CD1c-positive myeloid dendritic cell (primary cell): ENCODE results near the gene ZNHIT1.
A peak's percentile ranks its signal among the peaks of the same experiment; 100 is the strongest.
"Not testable (repeated sequence)": the region's sequence is repeated elsewhere in the genome, so short reads cannot be mapped to it uniquely, and the experiment has no call there.

Experiments
- DNase-seq: peaks from one replicate; pipeline ENCODE4 v3.0.0-alpha.2; 2016; ENCODE audit errors: extremely low spot score

The ZNHIT1 gene

DNA sequence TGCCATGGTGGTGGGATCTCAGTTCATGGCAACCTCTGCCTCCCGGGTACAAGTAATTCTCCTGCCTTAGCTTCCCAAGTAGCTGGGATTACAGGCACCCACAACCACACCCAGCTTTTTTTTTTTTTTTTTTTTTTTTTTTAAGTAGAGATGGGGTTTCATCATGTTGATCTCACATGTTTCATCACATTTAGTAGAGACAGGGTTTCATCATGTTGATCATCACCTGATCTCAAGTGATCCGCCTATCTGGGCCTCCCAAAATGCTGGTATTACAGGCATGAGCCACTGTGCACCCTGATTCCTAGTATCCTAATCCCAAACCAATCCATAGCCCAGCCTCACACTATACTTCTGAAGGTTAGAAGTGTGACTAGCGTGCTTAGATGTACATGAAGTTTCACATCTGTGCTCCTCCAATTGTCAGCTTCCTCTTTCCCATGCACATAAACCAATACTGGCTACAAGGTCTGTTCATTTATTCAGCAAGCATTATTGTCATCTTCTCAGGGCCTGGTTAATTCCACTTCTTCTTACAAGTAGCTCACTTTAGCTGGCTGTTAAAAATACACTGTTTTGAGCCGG, 31.0 kb upstream of the ZNHIT1 start:
- peak; percentile 66 for DNase-seq

DNA sequence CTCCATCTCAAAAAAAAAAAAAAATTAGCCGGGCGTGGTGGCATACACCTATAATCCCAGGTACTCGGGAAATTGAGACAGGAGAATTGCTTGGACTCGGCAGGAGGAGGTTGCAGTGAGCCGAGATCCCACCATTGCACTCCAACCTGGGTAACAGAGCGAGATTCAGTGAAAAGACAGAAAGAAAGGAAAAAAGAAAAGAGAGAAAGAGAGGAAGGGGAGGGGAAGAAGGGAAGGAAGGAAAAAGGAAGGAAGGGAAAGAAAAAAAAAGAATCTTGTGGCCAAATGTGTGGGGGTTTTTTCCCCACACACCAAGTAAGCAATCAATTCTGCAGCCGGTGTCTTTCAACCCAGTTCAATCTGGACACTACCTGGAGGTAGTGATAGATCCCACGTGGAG, 28.9 kb upstream of the ZNHIT1 start:
- DNase-seq, result no peak

DNA sequence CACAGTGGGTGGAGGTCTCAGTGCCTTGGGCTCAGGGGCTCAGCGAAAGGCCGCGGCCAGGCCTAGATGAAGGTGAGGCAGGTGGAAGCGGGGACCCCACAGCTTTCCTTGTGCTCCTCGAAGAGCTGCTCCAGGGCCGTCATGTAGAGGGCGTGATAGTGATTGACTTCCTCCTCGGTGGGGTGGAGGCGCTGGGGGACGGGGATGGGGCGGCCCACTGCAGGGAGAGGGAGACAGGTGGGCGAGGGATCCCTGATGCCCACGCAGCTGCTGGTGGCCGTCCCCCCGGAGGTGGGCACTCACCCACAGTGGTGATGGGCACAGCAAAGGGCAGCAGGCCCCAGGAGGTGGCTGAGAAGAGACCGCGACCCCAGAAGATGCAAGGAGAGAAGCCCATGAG, 22.1 kb upstream of the ZNHIT1 start:
- DNase-seq, result no peak

DNA sequence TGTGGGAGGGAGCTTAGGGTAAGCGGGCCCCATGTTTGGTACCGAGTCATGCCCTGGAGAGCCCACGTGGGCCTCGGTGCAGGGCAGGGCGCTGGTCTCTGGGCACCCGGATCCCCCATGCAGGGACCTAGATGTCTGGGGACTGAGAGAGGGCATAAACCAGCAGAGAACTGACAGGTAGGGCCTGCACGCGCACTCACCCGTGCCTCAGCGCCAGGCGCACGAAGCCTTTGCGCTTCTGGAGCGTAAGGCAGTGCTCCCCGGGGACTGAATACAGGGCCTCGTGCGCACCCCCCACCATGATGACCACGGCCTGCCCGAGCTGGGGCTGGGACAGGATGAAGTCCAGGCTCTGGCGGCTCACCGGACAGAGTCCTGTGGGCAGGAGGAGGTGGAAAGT, 20.0 kb upstream of the ZNHIT1 start:
- DNase-seq, result no peak

DNA sequence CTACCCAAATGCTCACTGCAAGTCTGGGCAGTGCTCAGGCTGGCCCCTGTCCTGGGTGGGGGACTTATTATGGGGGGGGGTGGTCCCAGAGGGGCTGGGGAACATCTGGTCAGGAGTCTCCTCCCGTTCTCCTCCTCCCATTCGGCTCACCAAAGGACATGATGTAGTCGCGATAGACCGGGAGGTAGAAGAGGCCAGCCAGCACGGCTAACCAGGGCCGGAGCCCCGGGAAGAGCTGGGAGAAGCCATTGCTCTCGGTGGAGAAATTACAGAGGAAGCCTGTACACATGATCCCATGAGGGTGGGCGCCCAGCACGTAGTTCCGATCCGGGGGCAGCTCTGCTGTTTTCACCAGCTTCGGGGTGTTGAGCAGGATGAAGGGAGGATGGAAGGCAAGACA, 19.5 kb upstream of the ZNHIT1 start:
- DNase-seq, result no peak

DNA sequence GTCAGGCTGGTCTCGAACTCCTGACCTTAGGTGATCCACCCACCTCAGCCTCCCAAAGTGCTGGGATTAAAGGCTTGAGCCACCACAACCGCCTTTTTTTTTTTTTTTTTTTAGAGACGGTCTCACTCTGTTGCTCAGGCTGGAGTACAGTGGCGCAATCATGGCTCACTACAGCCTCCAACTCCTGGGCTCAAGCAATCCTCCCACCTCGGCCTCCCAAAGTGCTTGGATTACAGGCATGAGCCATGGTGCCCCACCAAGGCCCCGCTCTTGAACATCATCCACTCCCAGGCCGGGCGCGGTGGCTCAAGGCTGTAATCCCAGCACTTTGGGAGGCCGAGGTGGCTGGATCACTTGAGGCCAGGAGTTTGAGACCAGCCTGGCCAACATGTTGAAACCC, 18.4 kb upstream of the ZNHIT1 start:
- not testable (repeated sequence) for DNase-seq

DNA sequence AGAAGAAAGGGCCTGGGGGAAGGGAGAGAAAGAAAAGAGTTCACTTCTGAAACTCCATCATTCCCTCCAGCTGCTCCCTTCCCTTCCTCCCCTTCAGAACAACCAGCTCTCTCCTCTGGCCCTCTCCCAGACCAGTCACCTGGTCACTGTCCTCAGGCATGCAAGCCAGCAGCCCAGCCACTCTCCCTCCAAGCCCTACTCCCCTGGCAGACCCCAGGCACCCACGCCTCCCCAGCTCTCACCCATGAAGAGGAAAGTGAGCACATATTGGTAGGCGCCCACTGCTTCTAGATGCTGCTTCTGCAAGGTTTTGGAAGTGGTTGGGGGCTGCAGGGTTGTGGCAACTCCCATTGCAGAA, 17.5 kb upstream of the ZNHIT1 start:
- no peak for DNase-seq

DNA sequence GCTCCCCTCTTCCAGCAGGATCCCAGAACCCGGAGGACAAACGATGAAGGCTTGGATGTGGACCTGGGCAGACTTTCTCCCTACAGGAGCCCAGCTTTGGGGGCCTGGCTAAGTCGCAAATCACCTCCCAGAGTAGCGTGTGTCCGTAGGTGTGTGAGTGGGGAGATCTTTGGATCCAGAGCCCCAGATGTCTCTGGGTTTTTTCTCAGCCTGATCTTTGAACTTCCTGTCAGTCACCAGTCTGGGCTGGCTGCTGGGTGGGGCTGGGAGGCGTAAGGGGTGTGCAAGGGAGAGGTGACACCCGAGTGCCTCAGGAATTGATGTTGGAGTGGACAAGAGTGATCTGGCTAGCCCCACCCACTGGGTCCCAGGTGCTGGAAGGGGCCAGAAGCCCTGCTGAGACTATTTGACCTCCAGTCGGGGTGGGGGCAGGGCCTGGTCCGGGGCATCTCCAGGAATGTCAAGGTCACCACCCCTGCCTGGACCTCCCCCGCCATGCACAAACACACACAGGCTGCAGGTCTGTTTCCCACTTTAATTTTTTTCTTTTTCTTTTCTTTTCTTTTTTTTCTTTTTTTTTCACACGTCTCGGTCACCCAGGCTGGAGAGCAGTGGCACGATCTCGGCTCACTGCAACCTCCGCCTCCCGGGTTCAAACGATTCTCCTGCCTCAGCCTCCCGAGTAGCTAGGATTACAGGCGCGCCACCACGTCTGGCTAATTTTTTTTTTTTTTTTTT, 16.9 kb upstream of the ZNHIT1 start, which contains the start of gene MOGAT3:
Gene MOGAT3 (minus strand): TSS at position 175 of the 738 bp plus-strand sequence. CDS start 182 bp downstream, outside the sequence.
- no peak for DNase-seq

DNA sequence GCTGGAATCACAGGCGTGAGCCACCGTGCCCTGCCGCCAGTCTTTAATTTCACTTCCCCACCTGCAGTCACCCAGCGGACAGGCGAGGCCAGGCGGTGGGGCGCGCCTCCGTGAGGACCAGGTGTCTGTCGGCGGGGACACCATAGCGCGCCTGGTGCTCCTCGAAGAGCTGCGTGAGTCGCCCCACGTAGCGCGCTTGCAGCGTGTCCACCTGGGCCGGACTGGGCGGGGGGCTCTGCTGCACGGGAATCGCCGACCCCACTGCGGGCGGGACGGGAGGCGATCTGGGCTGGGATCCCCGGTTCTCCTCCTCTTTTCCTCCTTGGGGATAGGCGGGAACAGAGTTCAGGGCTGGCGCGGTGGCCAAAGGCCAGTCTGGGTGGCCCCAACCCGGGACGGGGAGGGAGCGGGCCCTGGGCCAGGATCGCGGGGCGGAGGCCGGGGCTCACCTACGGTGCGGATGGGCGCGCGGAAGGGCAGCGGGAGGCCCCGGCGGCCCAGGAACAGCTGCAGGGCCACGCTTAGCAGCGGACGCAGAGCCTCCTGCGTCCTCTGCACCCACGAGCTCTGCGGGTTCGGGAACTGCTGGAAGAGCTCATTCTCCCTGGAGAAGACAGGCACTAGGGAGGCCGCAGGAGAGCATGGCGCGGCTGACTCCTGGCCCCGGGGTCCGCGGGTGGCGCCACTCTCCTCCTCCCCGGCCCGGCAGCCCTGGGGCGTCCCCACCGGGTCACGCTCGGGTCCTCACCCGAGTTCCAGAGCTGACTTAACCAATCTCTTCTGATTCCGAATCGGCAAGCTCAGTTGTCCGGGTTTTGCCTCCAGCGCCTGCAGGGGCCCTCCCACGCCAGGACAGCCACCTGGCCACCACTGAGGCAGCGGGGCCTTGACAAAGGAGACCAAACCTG, 16.0 kb upstream of the ZNHIT1 start:
- DNase-seq, result no peak

DNA sequence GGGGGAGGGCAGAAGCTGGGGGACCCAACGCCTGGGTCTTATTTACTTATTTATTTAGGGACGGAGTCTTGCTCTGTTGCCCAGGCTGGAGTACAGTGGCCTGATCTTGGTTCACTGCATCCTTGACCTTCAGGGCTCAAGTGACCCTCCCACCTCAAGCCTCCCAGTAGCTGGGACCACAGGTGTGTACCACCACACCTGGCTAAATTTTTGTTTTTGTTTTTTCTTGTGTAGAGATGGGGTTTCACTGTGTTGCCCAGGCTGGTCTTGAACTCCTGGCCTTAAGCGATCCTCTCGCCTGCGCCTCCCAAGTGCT, 15.4 kb upstream of the ZNHIT1 start:
- DNase-seq, result no peak

DNA sequence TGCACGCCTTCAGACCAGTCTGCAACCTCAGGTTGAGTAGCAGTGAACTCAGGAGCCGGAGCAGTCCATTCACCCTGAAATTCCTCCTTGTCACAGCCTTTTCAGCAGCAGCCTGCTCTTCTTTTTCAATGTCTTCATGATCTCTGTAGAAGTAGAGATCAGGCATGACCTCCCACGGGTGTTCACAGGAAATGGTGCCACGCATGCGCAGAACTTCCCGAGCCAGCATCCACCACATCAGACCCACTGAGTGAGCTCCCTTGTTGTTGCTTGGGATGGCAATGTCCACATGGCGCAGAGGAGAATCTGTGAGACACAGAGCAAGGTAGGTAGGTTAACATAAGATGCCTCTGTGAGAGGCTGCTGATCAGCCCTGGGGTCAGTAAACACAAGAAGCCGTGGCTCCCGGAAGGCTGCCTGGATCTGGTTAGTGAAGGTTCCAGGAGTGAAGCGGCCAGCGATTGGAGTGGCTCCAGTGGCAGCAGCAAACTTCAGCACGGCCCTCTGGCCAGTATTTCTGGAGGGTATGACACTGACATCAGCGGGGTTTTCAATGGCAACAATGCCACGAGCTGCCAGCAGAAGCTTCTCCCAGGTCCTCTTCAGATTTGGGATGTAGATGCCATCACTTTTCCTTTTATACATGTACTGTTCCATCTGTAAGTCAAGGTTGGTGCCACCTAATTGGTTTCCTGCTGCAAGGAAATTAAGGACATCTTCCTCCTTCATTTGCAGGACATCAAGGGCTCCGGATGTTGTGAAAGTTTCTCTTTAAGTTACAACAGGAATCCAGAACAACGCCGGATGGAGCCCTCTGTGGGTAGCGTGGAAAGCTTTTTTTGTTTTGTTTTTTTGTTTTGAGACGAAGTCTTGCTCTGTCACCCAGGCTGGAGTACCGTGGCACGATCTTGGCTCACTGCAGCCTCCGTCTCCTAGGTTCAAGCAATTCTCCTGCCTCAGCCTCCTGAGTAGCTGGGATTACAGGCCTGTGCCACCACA, 13.9 kb upstream of the ZNHIT1 start:
- DNase-seq, result peak; percentile 68

DNA sequence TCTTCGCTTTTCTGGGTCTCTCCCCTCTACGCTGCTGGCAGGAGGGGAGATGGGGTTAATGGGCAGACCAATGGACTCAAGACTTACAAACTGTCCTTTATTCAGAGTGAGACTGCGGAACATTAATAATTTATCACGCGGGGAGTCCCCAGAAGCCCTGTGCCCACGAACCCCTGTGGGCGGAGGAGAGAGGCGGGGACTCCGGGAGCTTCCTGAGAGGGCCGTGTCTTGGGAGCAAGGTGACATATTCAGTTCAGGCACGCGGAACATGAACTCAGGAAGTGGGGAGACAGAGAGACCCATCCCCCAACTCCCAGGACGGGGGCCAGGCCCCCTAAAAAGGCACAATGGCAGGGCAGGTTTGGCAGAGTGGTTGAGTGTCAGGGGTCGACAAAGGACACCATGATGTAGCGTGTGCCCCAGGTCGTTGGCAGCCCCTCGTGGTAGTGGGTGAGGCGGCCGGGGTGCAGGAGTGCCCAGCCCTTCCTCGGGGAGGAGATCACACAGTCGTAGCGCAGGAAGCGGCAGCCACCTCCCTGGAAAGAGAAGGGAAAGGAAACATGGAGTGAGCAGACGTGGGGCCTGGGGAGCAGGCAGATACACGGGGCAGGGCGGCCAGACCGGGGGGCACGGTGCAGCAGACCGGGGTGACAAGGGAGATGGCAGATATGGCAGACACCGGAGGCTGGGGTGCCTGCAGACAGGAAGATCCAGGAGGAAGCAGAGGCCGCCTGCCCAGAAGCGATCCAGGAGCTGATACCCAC, 11.9 kb upstream of the ZNHIT1 start:
- no peak for DNase-seq

DNA sequence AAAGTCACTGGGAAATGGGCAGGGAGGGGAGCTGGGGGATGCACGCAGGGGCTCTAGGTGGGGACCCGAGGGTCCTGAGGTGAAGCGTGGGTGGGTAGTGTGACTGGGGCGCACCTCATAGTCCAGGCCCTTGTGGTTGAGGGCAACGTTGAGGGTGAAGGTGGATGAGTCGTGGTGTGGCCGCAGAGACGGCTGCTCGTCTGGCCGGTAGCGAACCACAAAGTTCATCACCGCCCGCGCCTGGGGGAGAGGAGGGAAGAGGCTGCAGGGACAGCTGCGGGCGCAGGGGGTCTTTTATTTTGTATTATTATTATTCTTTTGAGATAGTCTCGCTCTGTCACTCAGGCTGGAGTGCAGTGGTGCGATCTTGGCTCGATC, 11.3 kb upstream of the ZNHIT1 start:
- no peak for DNase-seq

DNA sequence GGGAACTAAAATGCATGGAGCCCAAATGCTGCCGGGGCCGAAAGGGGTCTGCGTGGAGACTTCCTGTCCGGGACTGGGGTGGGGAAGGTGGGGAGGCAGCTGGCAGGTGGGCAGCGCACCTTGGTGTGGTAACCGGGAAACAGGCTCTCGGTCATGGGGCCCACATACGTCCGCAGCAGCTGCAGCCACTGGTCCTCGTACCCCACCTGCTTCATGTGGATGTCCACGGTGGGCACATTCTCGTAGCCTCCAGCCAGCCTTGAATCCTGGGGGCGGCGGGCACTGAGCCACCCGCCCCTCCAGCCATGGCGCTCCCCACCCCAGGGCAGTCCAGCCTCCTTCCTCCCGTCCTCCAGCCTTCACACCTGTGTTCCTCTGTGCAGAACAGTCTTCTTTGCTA, 10.5 kb upstream of the ZNHIT1 start:
- no peak for DNase-seq

DNA sequence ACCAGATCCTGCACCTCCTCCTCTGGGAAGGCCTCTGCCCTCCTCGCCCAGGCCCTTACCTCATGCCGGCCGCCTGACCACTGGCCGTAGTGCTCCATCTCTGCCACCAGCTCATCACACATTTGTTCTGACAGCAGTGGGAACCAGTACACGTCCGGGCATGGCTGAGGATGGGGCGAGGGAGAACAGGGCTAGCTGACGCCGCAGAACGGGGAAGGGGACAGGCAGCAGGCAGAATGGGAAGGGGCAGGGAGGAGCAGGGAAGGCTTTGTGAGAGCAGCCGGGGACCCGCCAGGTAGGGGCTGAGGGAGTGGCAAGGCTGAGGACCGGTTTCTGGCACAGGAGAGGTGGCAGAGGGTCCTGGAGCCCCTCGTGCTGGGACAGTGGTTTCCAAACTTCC, 9.2 kb upstream of the ZNHIT1 start:
- DNase-seq, result no peak

DNA sequence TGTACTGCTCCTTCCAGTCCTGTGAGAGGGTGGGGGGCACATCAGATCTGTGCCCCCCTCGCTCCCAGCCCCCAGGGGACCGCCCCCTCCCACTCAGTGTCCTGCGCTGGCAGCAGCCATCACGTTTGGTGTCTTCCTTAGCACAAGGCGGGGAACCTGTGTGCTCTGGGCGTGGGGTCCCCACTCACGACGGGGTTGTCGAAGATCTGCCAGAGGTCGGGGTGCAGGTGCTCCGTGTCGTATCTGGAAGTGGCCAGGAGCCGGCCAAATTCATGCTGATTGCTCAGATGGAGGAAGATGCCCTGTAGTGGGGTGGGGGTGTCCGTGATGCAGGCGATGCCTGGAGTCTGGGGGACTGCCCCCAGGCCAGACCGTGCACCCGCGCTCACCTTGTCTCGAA, 7.8 kb upstream of the ZNHIT1 start:
- DNase-seq, result no peak

DNA sequence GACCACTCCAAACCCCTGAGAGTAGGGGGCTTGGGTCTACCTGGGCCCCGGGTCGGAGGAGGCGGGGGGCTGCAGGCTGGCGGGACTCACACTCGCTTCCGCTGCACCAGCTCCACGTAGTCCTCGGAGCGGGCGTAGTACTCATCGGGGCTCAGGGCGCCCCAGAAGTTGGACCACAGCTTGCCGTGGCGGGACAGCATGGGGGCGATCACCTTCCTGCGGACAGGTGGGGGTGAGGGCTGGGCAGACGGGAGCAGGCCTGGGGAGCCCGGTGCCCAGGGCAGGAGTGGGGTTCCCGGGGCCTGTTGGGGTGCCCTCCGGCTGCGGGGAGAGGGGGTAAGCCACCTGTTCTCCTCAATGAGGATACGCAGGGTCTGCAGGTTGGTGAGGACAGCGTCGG, 6.5 kb upstream of the ZNHIT1 start:
- no peak for DNase-seq

DNA sequence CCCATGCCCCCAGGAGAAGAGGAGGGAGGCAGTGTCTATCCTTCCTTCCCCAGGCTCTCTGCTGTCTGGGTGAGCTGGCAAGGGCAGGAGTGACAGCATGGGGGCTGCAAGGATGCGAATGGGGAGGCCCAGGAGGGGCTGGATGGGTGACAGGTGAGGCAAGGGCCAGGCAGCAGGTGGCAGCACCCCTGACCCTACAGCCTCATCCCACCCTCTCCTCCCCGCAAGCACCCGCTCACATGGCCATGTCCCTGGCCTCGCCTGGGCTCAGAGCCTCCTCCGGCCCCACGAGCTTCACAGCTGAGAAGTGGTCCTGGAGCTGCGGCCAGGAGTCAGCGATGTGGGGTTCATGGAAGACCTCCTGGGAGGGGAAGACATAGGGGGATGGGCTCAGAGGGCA, 6.0 kb upstream of the ZNHIT1 start:
- no peak for DNase-seq

DNA sequence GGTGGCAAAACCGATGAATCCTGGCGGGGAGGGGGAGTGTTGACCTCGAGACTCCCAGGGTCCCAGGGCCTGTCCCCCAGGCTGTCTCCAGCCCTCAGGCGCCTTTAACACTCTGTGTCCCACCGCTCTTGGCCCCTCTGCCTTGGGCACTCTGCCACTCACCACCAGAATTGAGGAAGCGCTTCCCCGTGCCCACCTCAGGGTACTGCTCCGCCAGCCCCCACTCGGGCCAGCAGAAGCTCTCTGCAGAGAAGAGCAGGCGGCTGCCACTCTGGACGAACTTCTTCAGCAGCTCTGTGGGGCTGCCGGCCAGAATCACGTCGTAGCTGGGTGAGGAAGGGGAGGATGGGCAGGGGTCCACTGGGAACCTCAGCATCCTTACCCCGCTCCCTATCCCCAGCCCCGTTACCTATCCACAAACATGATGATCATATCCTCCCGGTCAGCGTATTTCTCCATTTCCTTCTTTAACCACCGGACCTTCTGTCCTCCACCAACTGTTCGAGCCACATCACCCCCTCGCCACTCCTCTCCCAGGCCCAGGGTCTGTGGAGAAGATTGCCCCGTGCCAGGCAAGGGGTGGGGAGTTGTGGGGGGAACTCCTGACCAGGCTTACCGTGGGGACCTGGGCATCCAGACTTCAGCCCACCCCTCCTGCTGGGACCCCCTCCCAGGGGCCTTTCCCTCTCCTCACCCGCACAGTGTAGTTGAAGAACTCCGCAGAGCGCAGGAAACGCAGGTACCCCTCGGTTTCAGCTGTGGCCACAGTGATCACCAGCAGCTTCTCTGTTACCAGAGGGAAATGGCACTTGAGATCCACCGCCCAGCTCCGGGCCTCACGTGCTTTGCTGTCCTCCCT, 1.7 kb upstream of the ZNHIT1 start:
- DNase-seq, result peak; percentile 46

DNA sequence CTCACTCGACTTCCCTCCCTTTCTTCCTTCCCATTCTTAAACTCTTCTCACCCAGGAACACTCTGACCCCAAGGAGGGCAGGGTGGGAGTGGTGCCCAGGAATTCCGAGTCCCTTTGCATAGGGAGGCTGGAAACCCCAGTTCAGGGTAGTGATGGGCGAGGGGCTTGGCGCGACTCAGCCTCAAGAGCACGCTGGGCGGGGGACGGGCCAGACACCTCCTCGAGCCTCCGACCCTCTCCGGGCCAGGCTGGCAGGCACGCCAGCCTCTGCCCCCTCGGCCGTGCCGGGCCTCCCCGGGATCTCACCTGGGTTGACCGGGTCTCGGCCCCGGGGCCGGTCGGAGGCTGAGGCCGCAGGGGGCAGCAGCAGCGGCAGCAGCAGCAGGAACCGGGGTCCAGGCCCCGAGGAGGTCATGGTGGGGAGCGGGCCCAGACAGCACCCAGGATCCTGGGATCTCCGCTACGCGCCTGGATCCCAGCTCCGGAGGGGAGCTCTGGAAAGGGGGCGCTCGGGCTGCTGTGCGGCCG, 1.0 kb upstream of the ZNHIT1 start:
- DNase-seq, result no peak
